ENCODE measurements around the gene TUT7. TPM values are rescaled to one million over a fixed set of nuclear protein-coding genes. Genes with fewer than 3 reads are reported as not detected.

Gene TUT7
- total RNA-seq, 1 donor from 2014 or later = 11.8 TPM

DNA sequence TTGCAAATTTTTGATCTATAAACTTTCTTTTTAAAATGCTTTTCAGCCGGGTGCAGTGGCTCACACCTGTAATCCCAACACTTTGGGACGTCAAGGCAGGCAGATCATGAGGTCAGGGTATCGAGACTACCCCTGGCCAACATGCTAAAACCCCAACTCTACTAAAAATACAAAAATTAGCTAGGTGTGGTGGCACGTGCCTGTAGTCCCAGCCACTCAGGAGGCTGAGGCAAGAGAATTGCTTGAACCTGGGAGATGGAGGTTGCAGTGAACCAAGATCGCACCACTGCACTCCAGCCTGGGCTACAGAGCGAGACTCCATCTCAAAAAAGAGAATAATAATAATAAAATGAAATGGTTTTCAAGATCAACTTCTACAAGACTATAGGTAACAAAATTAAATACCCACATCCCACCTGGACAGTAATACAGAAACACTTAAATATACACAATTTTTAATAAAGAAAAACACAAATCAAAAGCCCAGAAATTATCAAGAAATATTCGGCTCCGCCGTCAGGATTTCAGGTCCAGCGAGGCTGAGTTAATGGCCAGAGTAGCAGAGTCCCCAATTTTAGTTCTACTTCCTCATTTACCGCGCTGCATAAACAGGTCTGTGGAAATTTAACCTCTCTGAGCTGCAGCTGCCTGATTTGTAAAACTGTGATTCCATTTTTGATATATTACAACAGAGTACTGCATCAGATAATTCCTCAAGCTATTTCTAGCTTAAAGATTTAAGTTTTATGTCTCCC is 4.0 kb downstream of the TUT7 start:
- ATAC-seq (no peak), DNase-seq (ENCODE audit: missing footprints) (no peak)
- intact Hi-C loops (cut with DNase I) = no loop called here

DNA sequence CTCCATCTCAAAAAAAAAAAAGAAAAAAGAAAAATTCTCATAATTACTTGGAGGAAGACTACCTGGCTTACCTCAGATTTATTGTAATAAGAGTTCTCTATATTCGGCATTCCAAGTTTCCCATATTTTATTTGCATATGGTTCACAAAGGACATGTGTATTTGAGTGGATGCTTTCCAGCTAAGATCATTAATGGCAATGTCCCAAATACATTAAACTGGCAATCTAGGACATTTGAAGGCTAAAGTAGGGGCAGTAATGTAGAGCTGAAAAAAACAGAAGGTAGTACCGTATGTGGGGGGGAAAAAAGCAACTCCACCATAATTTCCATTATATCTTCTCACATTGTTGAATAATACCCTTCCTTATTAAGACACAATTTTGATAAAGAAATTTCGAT is 4.9 kb downstream of the TUT7 start:
- DNase-seq (ENCODE audit: missing footprints) = no peak
- intact Hi-C loops (cut with DNase I) = no loop called here
- no peak for ATAC-seq

DNA sequence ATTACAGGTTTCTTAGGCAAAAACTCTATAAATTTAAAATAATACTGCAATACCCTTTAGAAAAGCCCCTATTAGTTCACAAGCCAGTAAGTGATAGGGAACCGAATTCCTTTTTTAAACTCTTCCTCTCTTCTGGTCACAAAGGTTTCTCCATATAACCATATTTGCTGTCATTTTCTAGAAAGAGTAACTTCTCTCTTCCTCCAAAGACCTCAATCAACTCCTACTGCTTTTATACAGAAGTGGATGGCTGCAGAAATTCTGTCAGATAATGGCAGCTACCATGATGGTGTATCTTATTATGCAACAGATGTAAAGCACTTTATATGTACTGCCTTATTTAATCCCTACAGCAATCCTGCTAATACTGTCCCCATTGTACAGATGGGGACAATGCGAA is 6.2 kb downstream of the TUT7 start:
- ATAC-seq (no peak), DNase-seq (ENCODE audit: missing footprints) (no peak)
- intact Hi-C loops (cut with DNase I) = no loop called here

DNA sequence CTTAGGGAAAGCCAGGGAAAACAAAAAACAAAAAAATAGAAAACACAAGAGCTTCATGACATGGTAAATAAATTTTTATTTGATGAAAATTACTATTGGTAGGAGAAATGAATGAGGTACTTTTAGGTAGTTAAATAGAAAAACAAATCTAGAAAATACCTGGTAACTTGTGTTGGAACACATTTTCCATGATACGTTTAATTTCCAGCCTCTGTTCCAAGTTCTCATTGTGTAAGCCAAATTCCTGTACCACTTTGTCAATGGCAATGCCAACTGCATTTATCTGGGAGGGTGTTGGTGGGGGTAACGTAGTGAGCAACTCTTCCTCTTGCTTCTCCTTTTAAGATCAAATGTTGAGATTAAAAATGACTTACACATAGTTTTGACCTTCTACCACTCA is 9.4 kb downstream of the TUT7 start:
- no peak for DNase-seq (ENCODE audit: missing footprints)
- no peak for ATAC-seq
- intact Hi-C loops (cut with DNase I) = no loop called here

DNA sequence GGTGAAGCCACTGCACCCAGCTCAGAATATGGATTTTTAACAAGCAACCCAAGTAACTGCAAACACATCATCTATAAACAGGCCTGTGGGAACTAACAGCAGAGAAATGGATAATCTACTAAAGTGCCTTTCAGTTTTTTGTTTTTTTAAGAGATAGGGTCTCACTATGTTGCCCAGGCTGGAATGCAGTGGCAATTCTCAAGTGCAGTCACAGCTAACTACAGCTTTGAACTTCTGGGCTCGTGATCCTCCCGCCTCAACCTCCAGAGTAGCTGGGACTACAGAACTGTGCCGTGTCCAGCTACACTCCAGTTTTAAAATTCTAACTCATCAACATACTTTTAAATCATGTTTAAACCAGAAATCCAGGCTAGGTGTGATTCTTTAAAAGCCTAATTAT is 11.9 kb downstream of the TUT7 start:
- ATAC-seq = no peak
- DNase-seq (ENCODE audit: missing footprints) = no peak
- intact Hi-C loops (cut with DNase I) = no loop called here

DNA sequence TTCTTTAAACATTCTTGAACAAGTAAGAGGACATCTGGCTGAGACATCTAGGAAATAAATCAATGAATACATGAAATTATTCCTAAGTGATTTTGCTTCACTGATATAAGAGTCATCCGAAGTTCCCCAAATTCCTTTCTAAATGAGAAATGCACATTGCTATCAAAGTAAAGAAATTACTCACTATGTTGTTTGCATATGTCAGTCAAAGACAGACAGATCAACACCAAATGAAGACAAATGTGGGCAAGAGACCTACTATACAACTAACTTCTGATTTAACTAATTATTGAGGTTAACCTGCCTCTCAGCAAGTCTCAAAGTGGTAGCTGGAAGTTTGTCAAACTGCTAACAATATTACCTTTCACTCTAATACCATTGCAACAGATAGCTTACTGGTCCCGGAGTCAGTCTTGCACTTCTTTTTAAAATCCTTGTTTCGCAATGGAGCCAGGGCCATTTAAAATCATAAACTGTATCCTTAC is 13.2 kb downstream of the TUT7 start:
- DNase-seq (ENCODE audit: missing footprints) (no peak), ATAC-seq (no peak)
- intact Hi-C loops (cut with DNase I) = no loop called here

DNA sequence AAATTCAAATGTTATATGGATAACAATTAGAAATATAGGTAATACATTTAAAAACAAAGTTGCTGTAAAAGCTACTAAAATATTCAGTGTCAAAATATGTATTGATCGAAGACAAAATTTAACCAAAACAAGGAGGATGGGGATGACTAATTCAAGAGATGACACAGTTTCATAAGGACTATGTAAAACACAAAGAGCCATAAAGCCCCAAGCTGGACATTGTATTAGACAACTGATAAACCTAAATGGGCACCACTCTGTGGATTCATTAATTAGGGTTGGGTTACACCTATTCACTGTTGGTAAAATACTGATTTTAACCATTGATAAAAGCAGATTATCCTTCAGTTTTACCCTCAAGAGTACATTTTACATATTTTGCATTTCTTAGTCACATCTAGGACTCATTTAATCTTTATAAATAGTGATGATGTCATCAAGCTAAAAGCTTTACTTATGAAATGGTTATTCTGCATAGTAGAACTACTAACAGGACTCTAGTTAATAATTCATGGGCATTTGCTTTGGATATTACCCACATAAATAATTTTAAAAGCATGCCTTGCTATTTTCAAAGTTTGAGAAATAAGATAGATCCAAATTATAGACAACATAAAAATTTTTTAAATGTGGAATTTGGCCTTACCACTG is 13.7 kb downstream of the TUT7 start:
- intact Hi-C loops (cut with DNase I) = no loop called here
- ATAC-seq (no peak), DNase-seq (ENCODE audit: missing footprints) (no peak)

DNA sequence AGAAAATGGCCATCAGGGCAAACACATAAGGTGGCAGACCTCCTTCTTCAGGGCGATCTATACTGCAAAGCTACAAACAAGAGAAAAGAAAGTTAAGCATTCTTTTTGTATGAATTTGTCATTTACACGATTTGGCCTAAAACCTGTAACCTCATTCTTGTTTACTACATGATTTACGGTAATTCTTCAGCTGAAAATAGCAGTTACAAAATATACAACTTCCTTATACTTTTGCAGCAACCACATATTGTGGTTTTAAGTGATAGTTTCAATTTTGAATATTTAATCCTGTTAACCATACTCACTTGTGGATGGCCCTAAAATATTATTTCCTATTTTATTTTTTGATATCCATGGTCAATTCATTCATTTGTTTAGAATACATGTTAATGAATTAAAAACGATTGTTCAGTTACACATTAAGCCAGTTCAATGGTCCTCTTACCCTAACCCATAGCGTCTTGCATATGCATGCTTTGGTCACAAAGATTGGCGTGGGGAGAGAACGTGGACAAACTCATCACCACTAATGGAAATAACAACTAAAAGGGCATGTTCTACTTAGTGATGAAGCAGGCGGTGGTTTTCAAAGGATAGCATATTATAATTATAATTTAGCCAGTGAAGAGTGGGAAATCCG is 16.6 kb downstream of the TUT7 start:
- no peak for ATAC-seq

DNA sequence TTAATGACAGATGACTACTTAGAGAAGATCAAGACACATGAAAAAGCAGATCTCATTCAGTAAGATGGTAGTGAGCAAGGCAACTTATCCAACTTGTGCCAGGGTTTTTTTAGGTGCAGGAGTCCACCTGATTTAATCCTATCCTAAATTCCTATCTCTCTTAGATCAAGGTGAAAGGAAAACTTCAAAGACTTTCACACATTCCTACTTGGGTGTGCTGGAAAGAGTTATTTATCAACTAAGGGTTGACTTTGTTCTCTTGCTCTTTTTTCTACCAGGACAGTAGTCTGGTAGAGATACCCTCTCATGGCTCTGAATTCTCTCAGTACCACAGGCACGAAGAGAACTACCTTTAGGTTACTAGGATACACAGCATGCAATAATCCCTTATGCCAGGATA is 18.2 kb downstream of the TUT7 start:
- no peak for DNase-seq (ENCODE audit: missing footprints)
- intact Hi-C loops (cut with DNase I) = no loop called here
- ATAC-seq = no peak

More for the DNA sequence above, 16.6 kb downstream of the TUT7 start:
- intact Hi-C loops (cut with DNase I) = no loop called here
- no peak for DNase-seq (ENCODE audit: missing footprints)

DNA sequence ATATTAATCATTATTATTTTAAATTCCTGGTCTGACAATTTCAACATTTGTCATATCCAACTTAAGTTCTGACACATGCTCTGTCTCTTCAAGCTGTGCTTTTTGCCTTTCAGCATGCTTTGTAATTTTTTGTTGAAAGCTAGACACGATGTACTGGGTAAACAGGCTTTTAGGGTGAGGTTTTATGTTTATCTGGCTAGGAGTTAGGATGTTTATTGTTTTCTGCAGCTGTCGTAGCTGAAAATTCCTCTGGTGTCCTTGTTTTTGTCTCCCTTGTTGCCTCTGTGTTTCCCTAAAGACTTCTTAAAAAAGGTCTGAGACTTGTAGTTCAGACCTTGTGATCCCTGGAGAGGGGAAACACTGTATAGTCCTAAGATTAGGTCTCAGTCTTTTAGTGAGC is 20.6 kb downstream of the TUT7 start:
- intact Hi-C loops (cut with DNase I) = no loop called here
- DNase-seq (ENCODE audit: missing footprints) = no peak
- ATAC-seq = no peak

DNA sequence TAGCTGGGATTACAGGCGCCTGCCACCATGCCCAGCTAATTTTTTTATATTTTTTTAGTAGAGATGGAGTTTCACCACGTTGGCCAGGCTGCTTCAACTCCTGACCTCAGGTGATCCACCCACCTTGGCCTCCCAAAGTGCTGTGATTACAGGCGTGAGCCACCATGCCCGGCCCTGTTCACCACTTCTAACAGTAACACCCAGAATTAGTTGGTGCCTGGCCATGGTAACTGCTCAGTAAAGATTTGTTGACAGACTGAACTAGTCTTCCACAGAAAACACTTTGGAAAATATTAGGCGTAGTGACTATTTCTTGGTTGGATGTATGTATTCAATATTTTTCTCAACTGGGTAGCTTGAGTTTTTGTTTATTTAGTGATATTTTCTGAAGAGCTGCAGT is 24.0 kb downstream of the TUT7 start:
- ATAC-seq (no peak), DNase-seq (ENCODE audit: missing footprints) (no peak)
- intact Hi-C loops (cut with DNase I) = no loop called here

DNA sequence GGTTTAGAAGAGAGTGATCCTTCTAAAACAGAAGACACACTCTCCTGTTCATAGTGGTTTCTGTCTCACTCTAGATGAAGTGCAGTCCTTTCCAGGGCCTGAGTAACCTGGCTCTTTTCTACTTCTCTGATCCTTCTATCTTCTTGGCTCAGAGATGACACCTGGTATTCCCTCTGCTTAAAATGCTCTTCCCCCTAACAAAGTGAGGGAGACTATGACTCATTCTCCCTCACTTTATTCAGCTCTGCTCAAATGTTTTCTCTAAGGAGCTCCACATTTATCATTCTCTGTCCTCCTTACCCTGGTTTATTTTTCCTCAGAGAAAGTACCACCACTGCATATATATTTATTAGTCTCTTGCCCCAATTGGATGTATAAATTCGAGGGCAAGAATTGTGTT is 24.6 kb downstream of the TUT7 start:
- DNase-seq (ENCODE audit: missing footprints) = no peak
- intact Hi-C loops (cut with DNase I) = no loop called here
- ATAC-seq = no peak

DNA sequence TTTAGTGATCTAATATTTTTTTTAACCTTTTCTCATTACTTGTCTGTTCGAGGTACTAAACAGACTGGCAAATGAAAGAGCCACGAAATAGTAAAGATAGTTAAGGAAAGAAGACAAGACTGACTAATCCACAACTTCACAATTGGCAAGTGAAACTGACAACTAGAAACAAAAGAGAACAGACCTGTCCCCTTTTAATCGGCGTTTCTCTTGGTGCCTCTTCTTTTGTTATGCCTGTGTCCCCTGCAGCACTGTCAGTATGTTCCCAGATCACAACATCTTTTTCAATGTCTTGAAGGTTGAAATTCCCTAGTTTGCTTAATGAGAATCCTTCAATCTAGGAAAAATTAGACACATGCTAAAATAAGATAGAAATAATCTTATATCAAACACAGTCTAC is 26.1 kb downstream of the TUT7 start:
- ATAC-seq = no peak
- DNase-seq (ENCODE audit: missing footprints) = no peak
- intact Hi-C loops (cut with DNase I) = no loop called here

DNA sequence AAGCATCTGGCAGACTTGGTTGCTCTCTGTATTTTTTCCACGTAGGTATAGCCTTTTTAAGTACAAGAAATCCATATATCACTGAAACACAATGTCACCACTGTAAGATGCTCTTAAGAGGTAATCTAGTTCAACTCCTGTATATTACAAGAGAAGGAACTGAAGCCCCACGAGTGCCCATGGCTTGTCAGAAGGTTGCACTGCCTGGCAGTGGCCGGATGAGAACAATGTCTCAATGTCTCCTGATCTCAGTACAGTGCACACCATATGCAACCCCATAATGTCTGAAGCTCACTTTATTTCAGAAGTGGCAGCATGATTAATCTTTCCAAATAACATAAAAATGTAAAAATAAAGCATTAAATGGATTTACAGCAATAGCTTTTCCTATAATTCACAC is 27.7 kb downstream of the TUT7 start:
- intact Hi-C loops (cut with DNase I) = no loop called here
- no peak for ATAC-seq

DNA sequence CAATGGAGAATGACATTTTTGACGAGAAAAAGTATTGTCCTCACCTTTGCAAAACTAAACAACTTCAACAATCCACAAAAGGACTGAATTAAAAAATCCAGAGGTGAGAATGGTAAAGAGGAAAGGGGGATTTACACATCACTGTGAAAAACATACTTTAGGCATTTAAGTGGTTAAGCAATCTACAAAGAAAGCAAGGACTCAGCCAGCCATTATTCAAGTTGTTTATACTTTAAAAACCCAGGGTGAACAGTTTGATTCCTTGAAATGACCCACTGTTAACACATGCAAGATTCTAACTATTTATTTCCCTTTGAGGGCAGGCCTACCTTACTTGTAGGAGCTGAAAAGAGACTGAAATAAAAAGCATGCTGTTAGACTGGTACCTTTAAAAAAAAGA is 29.3 kb downstream of the TUT7 start:
- intact Hi-C loops (cut with DNase I) = no loop called here
- no peak for ATAC-seq
- no peak for DNase-seq (ENCODE audit: missing footprints)

More for the DNA sequence above, 27.7 kb downstream of the TUT7 start:
- DNase-seq (ENCODE audit: missing footprints) = no peak

DNA sequence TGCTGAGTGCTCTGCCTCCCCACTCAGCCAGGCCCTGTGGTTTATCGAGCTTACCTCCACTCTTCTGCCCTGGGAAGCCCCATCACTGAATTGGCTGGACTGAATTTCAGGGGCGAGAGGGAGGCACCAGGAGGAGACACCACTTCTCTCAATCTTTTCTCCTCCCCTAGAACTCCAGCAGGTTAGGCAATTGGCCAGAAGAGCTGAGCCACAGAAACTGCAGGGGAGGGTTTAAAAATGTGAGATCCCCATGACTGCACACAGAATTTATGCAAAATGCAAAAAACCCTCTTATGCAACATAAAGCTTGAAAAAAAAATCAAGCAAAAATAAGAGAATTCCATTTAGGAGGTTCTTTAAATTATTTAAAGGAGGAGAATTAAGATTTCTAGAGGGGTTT is 29.9 kb downstream of the TUT7 start:
- ATAC-seq (no peak), DNase-seq (ENCODE audit: missing footprints) (no peak)
- intact Hi-C loops (cut with DNase I) = no loop called here

DNA sequence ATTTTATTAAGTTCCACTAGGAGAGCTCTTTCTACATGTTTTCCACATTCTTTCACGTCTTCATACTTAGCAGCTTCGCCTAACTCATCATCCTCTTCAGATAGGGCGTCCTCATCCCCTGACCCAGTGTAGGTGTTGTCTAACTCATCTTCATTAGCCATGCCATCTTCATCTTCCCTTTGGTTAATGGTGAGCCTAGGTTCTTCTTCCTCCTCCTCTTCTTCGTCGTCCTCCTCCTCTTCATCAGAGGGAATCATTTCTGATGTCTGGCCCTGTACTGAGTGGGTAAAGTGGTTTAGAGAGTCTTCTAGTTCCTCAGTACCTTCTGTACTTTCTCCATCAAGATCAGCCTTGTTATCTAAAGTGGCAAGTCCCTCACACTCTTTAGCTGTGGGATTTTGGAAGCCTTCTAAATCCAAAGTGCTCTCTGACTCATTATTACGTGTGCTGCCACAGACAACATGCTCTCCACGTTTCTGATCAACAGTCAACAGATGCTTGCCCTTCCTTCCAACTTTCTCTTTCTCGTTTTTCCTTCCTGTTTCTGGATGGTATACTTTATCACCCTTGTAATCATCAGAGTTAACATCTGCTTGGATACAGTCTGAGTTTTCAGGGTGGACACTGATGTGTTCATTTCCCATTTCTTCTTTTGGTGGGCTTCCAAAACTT is 31.1 kb downstream of the TUT7 start:
- no peak for DNase-seq (ENCODE audit: missing footprints)
- intact Hi-C loops (cut with DNase I) = no loop called here
- no peak for ATAC-seq

DNA sequence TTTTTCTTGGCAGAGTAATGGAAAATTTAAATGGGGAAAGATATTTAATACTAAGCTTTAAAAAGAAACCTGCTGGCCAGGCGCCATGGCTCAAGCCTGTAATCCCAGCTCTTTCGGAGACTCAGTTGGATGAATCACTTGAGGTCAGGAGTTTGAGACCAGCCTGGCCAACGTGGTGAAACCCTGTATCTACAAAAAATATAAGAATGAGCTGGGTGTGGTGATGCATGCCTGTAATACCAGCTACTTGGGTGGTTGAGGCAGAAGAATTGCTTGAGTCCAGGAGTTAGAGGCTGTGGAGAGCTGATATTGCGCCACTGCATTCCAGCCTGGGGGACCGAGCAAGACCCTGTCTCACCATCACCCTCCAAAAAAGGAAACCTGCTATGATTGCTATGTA is 32.8 kb downstream of the TUT7 start:
- DNase-seq (ENCODE audit: missing footprints) (no peak), ATAC-seq (no peak)
- intact Hi-C loops (cut with DNase I) = no loop called here

DNA sequence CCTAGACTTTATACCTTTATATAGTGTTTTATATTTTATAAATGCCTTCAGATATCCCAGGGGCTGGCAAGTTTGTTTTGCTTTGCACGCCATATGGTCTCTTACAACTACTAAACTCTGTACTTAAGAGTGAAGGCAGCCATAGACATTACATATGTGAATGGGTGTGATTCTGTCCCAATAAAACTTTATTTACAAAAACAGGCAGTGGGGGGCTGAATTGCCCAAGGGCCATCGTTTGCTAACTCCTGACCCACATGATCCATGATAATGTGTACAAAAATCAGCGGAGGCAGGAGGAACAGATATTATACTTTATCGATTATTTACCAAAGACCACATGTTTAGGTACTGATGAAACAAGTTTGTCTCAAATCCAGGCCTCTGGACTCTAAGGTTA is 36.0 kb downstream of the TUT7 start:
- ATAC-seq = no peak
- intact Hi-C loops (cut with DNase I) = no loop called here

DNA sequence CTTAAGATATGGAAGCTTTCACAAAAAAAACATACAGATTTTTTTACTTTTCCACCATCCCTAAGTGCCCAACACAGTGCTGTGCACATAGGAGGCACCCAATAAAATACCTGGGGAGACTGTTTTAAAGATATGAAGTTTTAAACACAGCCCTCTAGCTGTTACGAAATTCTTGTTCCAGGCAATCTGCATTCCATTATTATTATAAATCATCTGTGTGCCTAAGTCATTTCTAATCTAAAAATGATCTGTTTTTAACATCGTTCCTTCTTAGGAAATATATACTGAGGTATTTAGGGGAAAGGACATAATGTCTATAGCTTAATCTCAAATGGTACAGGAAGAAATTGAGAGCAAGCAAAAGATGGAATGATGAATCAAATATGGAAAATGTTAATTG is 39.1 kb downstream of the TUT7 start:
- intact Hi-C loops (cut with DNase I) = no loop called here
- ATAC-seq = no peak
- no peak for DNase-seq (ENCODE audit: missing footprints)

More for the DNA sequence above, 36.0 kb downstream of the TUT7 start:
- no peak for DNase-seq (ENCODE audit: missing footprints)
